HT1080 (cell line): ENCODE results near the gene DPP10. TPM values are rescaled to one million over a fixed set of nuclear protein-coding genes. Genes with fewer than 3 reads are reported as not detected.
A peak's percentile ranks its signal among the peaks of the same experiment; 100 is the strongest.
"Not testable (repeated sequence)": the region's sequence is repeated elsewhere in the genome, so short reads cannot be mapped to it uniquely, and the experiment has no call there.

ENCODE experiments used
- DNase-seq: peaks from one replicate; pipeline ENCODE4 v3.0.0-alpha.2; 2015; ENCODE audit warnings: low read depth
- total RNA-seq: library from RNA; depleted of rRNA; stranded (reverse); fragments of >200 nt; shearing (Covaris generic); gene quantifications from 2 replicates; pipeline ENCODE4 v1.2.3, GENCODE V29; 2014

Gene DPP10
- total RNA-seq, 1 experiment from 2014 or later, result not detected

- DNase-seq, result no peak
Observed at GRCh38 chr2:114507744-114508143, 65.3 kb downstream of the DPP10 start.

- no peak for DNase-seq
Observed at GRCh38 chr2:114515882-114516281, 73.4 kb downstream of the DPP10 start.

GRCh38 chr2:114517580-114517979 lies 75.1 kb downstream of the DPP10 start:
- no peak for DNase-seq

- no peak for DNase-seq
Observed at GRCh38 chr2:114518738-114519137, 76.3 kb downstream of the DPP10 start.

GRCh38 chr2:114522612-114523011 lies 80.2 kb downstream of the DPP10 start:
- DNase-seq, result not testable (repeated sequence)

DNA sequence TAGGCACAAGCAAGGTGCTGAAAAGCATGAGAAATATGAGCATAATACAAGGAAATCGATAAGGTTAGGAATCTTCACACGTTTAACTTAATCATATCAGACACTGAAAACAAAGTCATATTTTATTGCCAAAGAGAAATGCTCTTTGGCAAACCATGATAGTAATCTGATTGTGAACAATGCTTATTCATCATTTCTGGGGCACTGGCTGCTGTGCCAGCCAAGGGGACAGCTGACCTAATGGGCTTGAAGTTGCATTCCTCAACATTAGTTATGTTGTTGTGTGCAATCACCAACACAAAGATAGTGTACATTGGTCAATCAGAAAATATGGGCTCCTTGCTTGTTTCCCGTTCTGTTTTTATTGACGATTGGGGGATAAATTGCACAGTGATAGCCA lies 83.5 kb downstream of the DPP10 start:
- DNase-seq, result no peak

DNA sequence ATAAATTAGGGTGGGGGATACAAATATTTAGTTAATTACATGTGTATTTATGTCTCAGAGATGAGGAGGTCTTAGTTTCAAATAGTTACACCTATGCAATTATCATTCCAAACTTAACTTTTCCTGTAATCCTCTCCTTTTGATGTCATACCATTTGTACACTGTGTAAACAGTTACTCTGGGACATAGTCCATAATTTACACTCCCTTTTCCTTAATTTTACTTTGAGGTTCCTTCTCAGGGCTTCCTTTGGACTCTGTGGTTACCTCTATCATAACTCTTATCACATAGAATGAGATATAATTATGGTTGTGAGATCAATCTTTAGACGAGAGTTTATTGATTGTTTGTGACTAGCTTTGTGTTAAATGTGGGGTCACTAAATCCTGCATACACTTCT lies 84.4 kb downstream of the DPP10 start:
- DNase-seq, result no peak

GRCh38 chr2:114527330-114527983 lies 85.0 kb downstream of the DPP10 start:
- no peak for DNase-seq

DNA sequence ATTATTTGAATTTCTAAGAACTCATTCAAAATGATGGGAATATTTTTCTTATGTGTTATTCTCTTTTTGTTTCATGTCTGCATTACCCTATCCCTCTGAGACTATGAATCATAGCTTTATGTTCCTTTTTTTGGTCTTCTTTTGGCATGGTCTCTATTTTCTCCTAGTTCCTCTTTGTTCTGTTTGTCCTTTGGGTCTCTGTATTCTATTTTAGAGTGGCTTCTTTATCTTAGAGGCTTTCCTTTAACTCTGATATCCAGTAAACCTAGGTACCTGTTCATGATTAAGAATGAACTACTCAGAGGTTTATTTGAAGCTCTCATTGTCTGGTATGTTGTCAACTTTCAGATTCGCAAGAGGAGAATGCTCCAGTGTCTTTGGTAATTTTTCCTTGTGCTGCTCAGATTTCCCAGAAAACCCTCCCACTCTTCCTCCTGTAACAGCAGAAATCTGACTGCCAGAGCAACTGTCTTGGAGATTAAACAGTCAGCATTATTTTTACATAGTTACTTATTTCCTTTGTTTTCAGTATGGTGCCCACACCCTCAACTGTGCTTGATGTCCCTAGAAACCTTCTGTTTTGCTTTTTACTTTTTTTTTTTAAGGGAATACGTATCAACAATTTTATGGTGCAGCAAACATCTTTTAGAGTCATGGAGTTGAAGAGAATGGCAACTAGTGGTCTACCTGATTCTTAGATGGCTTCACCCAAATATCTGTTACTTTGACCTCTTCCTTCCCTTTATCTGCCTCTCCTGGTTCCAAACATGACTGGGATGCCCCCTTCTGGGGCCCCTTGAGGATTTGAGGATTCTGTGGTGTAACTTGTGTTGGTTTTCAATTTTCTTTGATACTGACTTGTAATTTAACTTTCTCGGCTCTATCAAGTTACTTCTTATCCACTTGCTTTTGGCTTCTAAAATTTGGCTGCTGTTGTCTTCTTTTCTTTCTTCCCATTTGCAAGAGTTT lies 92.0 kb downstream of the DPP10 start:
- no peak for DNase-seq

GRCh38 chr2:114537777-114538176 lies 95.3 kb downstream of the DPP10 start:
- DNase-seq, result no peak

DNA sequence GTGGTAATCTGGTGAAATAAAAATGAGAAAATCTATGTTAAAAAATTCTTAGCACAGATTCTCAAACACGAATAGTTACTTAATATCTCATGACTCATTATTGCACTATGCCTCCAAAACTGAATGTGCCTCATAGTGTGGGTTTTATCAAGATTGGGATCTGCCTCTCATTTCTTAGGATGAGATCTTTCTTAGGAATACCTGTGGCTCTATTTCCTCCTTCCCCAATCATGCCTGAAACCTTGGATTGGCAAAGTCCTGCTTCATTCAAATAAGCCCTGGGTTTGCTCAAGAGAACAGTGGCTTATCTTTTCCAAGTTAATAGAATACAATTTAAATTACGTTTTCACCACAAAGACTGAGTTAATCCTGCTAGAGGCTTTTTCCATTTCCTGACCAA lies 100.3 kb downstream of the DPP10 start:
- no peak for DNase-seq

- no peak for DNase-seq
Observed at GRCh38 chr2:114543236-114543766, 100.9 kb downstream of the DPP10 start.

- DNase-seq, result no peak
Observed at GRCh38 chr2:114545052-114545451, 102.6 kb downstream of the DPP10 start.

- DNase-seq, result no peak
Observed at GRCh38 chr2:114546531-114546930, 104.1 kb downstream of the DPP10 start.

GRCh38 chr2:114548151-114548550 lies 105.7 kb downstream of the DPP10 start:
- DNase-seq, result no peak

- no peak for DNase-seq
Observed at GRCh38 chr2:114550364-114550763, 107.9 kb downstream of the DPP10 start.

GRCh38 chr2:114550895-114551793 lies 108.7 kb downstream of the DPP10 start:
- DNase-seq, result peak; percentile 29

GRCh38 chr2:114553027-114553426 lies 110.6 kb downstream of the DPP10 start:
- DNase-seq, result no peak

DNA sequence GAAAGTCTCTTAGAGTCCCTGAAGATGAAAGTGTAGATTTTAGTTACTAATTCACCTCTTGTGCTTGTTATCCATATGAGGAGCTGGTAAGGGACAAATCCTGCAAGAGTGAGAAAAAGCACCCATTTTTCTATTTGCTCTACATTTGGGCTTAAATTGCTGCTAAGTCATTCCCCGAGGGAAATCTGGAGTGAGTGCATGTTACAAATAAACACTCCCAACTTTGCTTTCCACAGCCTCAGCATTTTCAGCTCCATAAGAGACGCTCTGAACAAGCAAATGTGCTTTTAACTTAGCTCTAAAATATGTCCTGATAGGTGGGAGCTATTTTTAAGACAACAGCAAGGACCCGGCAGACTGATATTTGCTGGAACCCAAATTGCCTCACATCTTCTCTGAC lies 126.7 kb downstream of the DPP10 start:
- no peak for DNase-seq

- no peak for DNase-seq
Observed at GRCh38 chr2:114577657-114578056, 135.2 kb downstream of the DPP10 start.

DNA sequence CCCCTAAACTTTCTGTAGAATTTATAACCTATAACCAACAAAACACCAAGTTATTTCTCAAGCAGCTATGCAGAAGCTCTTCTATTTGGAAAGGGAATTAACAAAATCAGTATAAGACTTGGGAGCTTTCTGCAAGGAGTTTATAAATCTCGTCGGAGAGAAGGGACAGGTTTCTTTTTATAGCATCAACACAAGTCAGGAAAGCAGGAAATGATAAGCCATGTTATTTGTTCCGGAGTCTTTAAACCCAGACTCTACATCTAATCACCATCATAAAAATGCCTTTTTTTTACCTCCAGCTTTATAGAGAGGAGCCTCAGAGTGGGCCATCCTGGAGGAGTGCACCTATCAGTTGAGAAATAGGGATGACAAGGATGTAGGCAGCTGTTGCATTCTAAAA lies 137.1 kb downstream of the DPP10 start:
- DNase-seq, result no peak
